ENCODE results near the gene GOLT1A.

Gene GOLT1A

GRCh38 chr1:204192046-204192445 lies 21.7 kb downstream of the GOLT1A start:
- DNase-seq (ENCODE audit: low read depth), result no peak

GRCh38 chr1:204191456-204191855 lies 22.3 kb downstream of the GOLT1A start:
- DNase-seq (ENCODE audit: low read depth), result no peak

- no peak for DNase-seq (ENCODE audit: low read depth)
Measured at GRCh38 chr1:204190212-204191211, 23.3 kb downstream of the GOLT1A start.

- no peak for DNase-seq (ENCODE audit: low read depth)
Measured at GRCh38 chr1:204188959-204189639, 24.7 kb downstream of the GOLT1A start.

GRCh38 chr1:204186597-204186996 lies 27.2 kb downstream of the GOLT1A start:
- no peak for DNase-seq (ENCODE audit: low read depth)

GRCh38 chr1:204181116-204181515 lies 32.7 kb downstream of the GOLT1A start:
- no peak for DNase-seq (ENCODE audit: low read depth)

- no peak for DNase-seq (ENCODE audit: low read depth)
Measured at GRCh38 chr1:204180133-204180532, 33.7 kb downstream of the GOLT1A start.

- DNase-seq (ENCODE audit: low read depth), result no peak
Measured at GRCh38 chr1:204178487-204179281, 35.1 kb downstream of the GOLT1A start.

- DNase-seq (ENCODE audit: low read depth), result peak; percentile 18
Measured at GRCh38 chr1:204177133-204177532, 36.7 kb downstream of the GOLT1A start.

- DNase-seq (ENCODE audit: low read depth), result no peak
Measured at GRCh38 chr1:204176049-204176448, 37.7 kb downstream of the GOLT1A start.

GRCh38 chr1:204174958-204175357 lies 38.8 kb downstream of the GOLT1A start:
- no peak for DNase-seq (ENCODE audit: low read depth)

- no peak for DNase-seq (ENCODE audit: low read depth)
Measured at GRCh38 chr1:204172404-204173029, 41.3 kb downstream of the GOLT1A start.

- peak; percentile 91 for DNase-seq (ENCODE audit: low read depth)
Measured at GRCh38 chr1:204171751-204172178, 42.0 kb downstream of the GOLT1A start.

GRCh38 chr1:204170494-204171155 lies 43.2 kb downstream of the GOLT1A start:
- no peak for DNase-seq (ENCODE audit: low read depth)

GRCh38 chr1:204169858-204170257 lies 43.9 kb downstream of the GOLT1A start:
- no peak for DNase-seq (ENCODE audit: low read depth)

GRCh38 chr1:204167730-204168129 lies 46.1 kb downstream of the GOLT1A start:
- DNase-seq (ENCODE audit: low read depth), result no peak

GRCh38 chr1:204166219-204166618 lies 47.6 kb downstream of the GOLT1A start, which contains the start of gene REN:
Gene REN, minus strand, starts transcription at chr1:204166337. Its CDS starts 44 bp downstream, at chr1:204166293.
- no peak for DNase-seq (ENCODE audit: low read depth)

- DNase-seq (ENCODE audit: low read depth), result peak; percentile 35
Measured at GRCh38 chr1:204162494-204163074, 51.2 kb downstream of the GOLT1A start.

GRCh38 chr1:204161609-204162493 lies 51.9 kb downstream of the GOLT1A start:
- DNase-seq (ENCODE audit: low read depth), result no peak

- no peak for DNase-seq (ENCODE audit: low read depth)
Measured at GRCh38 chr1:204157962-204158361, 55.8 kb downstream of the GOLT1A start.
